H9 (cell line): ENCODE results near the gene CLMN. TPM values are rescaled to one million over a fixed set of nuclear protein-coding genes. Genes with fewer than 3 reads are reported as not detected.
A peak's percentile ranks its signal among the peaks of the same experiment; 100 is the strongest.

ENCODE experiments used
- DNase-seq: peaks from one replicate; pipeline ENCODE4 v3.0.0-alpha.2; 2017
- H2AFZ ChIP-seq: one replicate; pipeline ENCODE4 v1.6.1; 2013; ENCODE audit warnings: mild to moderate bottlenecking, low read length, control low read depth, moderate library complexity
- H2AK5ac ChIP-seq: 2 replicates; pipeline ENCODE4 v1.6.1; 2013; ENCODE audit warnings: low read length, control low read depth, mixed read lengths; ENCODE audit not compliant: insufficient read length
- H2BK120ac ChIP-seq: one replicate; pipeline ENCODE4 v1.6.1; 2013; ENCODE audit warnings: low read depth, mild to moderate bottlenecking, low read length, control low read depth, inconsistent platforms; ENCODE audit not compliant: poor library complexity, severe bottlenecking
- H2BK12ac ChIP-seq: 2 replicates; pipeline ENCODE4 v1.6.1; 2013; ENCODE audit warnings: low read length, control low read depth, mixed read lengths, low read depth; ENCODE audit not compliant: insufficient read length
- H2BK15ac ChIP-seq: 2 replicates; pipeline ENCODE4 v1.6.1; 2013; ENCODE audit warnings: low read depth, low read length, control low read depth
- H2BK20ac ChIP-seq: one replicate; pipeline ENCODE4 v1.6.1; 2013; ENCODE audit warnings: low read depth, mild to moderate bottlenecking, low read length, control low read depth, inconsistent platforms; ENCODE audit not compliant: poor library complexity, severe bottlenecking
- H2BK5ac ChIP-seq: 2 replicates; pipeline ENCODE4 v1.6.1; 2013; ENCODE audit warnings: low read length, control low read depth, mixed read lengths; ENCODE audit not compliant: insufficient read length
- H3K14ac ChIP-seq: 2 replicates; pipeline ENCODE4 v1.6.1; 2013; ENCODE audit warnings: low read length, control low read depth; ENCODE audit not compliant: insufficient read depth
- H3K18ac ChIP-seq: 2 replicates; pipeline ENCODE4 v1.6.1; 2013; ENCODE audit warnings: low read depth, mild to moderate bottlenecking, mixed read lengths, low read length, control low read depth; ENCODE audit not compliant: insufficient read length
- H3K23ac ChIP-seq: 2 replicates; pipeline ENCODE4 v1.6.1; 2013; ENCODE audit warnings: low read length, control low read depth, mixed read lengths, low read depth; ENCODE audit not compliant: insufficient read length
- H3K23me2 ChIP-seq: 2 replicates; pipeline ENCODE4 v1.6.1; 2013; ENCODE audit warnings: low read depth, mild to moderate bottlenecking, mixed read lengths, low read length, control low read depth; ENCODE audit not compliant: insufficient read length, poor library complexity, severe bottlenecking
- H3K27ac ChIP-seq: 2 replicates; pipeline ENCODE4 v1.5.1; 2013; ENCODE audit warnings: low read length, control low read depth, mixed read lengths, low read depth; ENCODE audit not compliant: insufficient read length
- H3K27me3 ChIP-seq: 2 replicates; pipeline ENCODE4 v1.6.1; 2013; ENCODE audit warnings: low read length, control low read depth, inconsistent platforms; ENCODE audit not compliant: insufficient read depth
- H3K4ac ChIP-seq: 2 replicates; pipeline ENCODE4 v1.6.1; 2013; ENCODE audit warnings: low read depth, mild to moderate bottlenecking, control low read depth, inconsistent platforms, low read length, moderate library complexity
- H3K4me1 ChIP-seq: 2 replicates; pipeline ENCODE4 v1.6.1; 2013; ENCODE audit warnings: low read length, control low read depth, inconsistent platforms; ENCODE audit not compliant: insufficient read depth
- H3K4me2 ChIP-seq: 2 replicates; pipeline ENCODE4 v1.6.1; 2013; ENCODE audit warnings: low read length, control low read depth, mixed read lengths; ENCODE audit not compliant: insufficient read length, insufficient read depth
- H3K56ac ChIP-seq: 2 replicates; pipeline ENCODE4 v1.6.1; 2013; ENCODE audit warnings: low read depth, mild to moderate bottlenecking, mixed read lengths, low read length, control low read depth; ENCODE audit not compliant: insufficient read length
- H3K79me1 ChIP-seq: 2 replicates; pipeline ENCODE4 v1.6.1; 2013; ENCODE audit warnings: low read depth, mild to moderate bottlenecking, moderate library complexity, low read length, control low read depth, inconsistent platforms; ENCODE audit not compliant: insufficient read depth, poor library complexity, severe bottlenecking
- H3K79me2 ChIP-seq: 2 replicates; pipeline ENCODE4 v1.6.1; 2013; ENCODE audit warnings: low read length, control low read depth, inconsistent platforms; ENCODE audit not compliant: insufficient read depth
- H3K9ac ChIP-seq: 2 replicates; pipeline ENCODE4 v1.6.1; 2013; ENCODE audit warnings: low read length, control low read depth, mixed read lengths; ENCODE audit not compliant: insufficient read length; ENCODE audit errors: extremely low read depth
- H3K9me3 ChIP-seq: one replicate; pipeline ENCODE4 v1.6.1; 2013; ENCODE audit warnings: low read depth, low read length, inconsistent platforms; ENCODE audit not compliant: control insufficient read depth
- H3T11ph ChIP-seq: one replicate; pipeline ENCODE4 v1.6.1; 2013; ENCODE audit warnings: mild to moderate bottlenecking, low read length, control low read depth, inconsistent platforms
- H4K20me1 ChIP-seq: one replicate; pipeline ENCODE4 v1.6.1; 2013; ENCODE audit not compliant: control insufficient read depth, insufficient read length, insufficient read depth
- H4K5ac ChIP-seq: 2 replicates; pipeline ENCODE4 v1.6.1; 2013; ENCODE audit warnings: low read depth, mild to moderate bottlenecking, mixed read lengths, low read length, control low read depth; ENCODE audit not compliant: insufficient read length
- H4K8ac ChIP-seq: replicated peaks from 2 replicates; pipeline ENCODE4 v1.6.1; 2013; ENCODE audit warnings: low read length, control low read depth, mixed read lengths, low read depth; ENCODE audit not compliant: insufficient read length
- H4K91ac ChIP-seq: 2 replicates; pipeline ENCODE4 v1.6.1; 2013; ENCODE audit warnings: low read depth, mild to moderate bottlenecking, moderate library complexity, mixed read lengths, low read length, control low read depth; ENCODE audit not compliant: insufficient read length
- H3K27ac Mint-ChIP-seq, 3 experiments: 2 replicates in 2 of 3; 3 replicates in 1 of 3; pipeline ENCODE4 v1.8.0; 2020 to 2021; ENCODE audit warnings: mixed read lengths in 3 of 3, mild to moderate bottlenecking in 1 of 3, moderate library complexity in 1 of 3
- H3K27me3 Mint-ChIP-seq: 2 replicates; pipeline ENCODE4 v1.8.0; 2021; ENCODE audit warnings: low read depth, mild to moderate bottlenecking, moderate library complexity, mixed read lengths
- H3K36me3 Mint-ChIP-seq, 3 experiments: 2 replicates in 2 of 3; 3 replicates in 1 of 3; pipeline ENCODE4 v1.8.0; 2020 to 2021; ENCODE audit warnings: low read depth in 3 of 3, mixed read lengths in 3 of 3; ENCODE audit not compliant: insufficient read depth in 1 of 3
- H3K4me1 Mint-ChIP-seq, 2 experiments: 2 replicates each; pipeline ENCODE4 v1.8.0; 2020; ENCODE audit warnings: mixed read lengths in 2 of 2
- H3K4me3 Mint-ChIP-seq, 2 experiments: 2 replicates in 1 of 2; 3 replicates in 1 of 2; pipeline ENCODE4 v1.8.0; 2020 to 2021; ENCODE audit warnings: mild to moderate bottlenecking in 2 of 2, mixed read lengths in 2 of 2, moderate library complexity in 1 of 2
- H3K9me3 Mint-ChIP-seq, 2 experiments: 2 replicates in 1 of 2; 3 replicates in 1 of 2; pipeline ENCODE4 v1.8.0; 2020; ENCODE audit warnings: mild to moderate bottlenecking in 2 of 2, mixed read lengths in 2 of 2, moderate library complexity in 1 of 2
- WGBS: extraction: QIAGEN DNeasy Blood & Tissue Kit; methylation state at CpG from one replicate; pipeline ENCODE4 v1.1.7; 2013; ENCODE audit warnings: missing lambda C conversion rate, low lambda C conversion rate, mixed read lengths; ENCODE audit not compliant: insufficient read length; ENCODE audit errors: extremely low coverage; 5-methylcytosine and 5-hydroxymethylcytosine counted together
- total RNA-seq: library from RNA; stranded (reverse); gene quantifications from 2 replicates; pipeline ENCODE4 v1.2.1, GENCODE V29; 2021
- TF ChIP-seq, protein P1 (sequence below): fragments of 200-600 bp; sonication (generic); conservative IDR thresholded peaks from 3 replicates; pipeline ENCODE4 v1.8.0; 2021; ENCODE audit warnings: antibody characterized with exemption, mild to moderate bottlenecking

The CLMN gene
- total RNA-seq, 1 experiment from 2014 or later = 7.6 TPM

GRCh38 chr14:95235351-95235750 is 84.4 kb downstream of the CLMN start:
- Mint-ChIP-seq H3K4me3 (no peak overlapping the region), H3K4me1 (peaks cover 11 to 19% of the 10 kb centered on the region in 2 experiments)
- WGBS = no CpG with 5 or more reads among the region's 4 CpGs

More at GRCh38 chr14:95235351-95235750, 84.4 kb downstream of the CLMN start:
- Histone ChIP-seq H3K4me1 (no peaks in the 10 kb centered on the region), H2BK12ac (no peak overlapping the region), H3K23me2 (no peaks in the 10 kb centered on the region), H3K79me2 (no peaks in the 10 kb centered on the region), H2AK5ac (no peak overlapping the region), H4K8ac (no peak overlapping the region), H3T11ph (no peak overlapping the region), H3K9me3 (no peaks in the 10 kb centered on the region), H3K18ac (no peak overlapping the region), H4K5ac (no peak overlapping the region), H3K27ac (no peak overlapping the region), H3K4me2 (no peak overlapping the region), H3K9ac (no peak overlapping the region), H3K56ac (no peak overlapping the region), H3K79me1 (no peaks in the 10 kb centered on the region), H2BK120ac (no peak overlapping the region), H3K14ac (no peak overlapping the region), H3K23ac (no peak overlapping the region), H2BK5ac (no peak overlapping the region), H2AFZ (no peak overlapping the region), H4K91ac (no peak overlapping the region), H2BK20ac (no peak overlapping the region), H4K20me1 (no peaks in the 10 kb centered on the region), H3K4ac (no peak overlapping the region), H3K27me3 (no peaks in the 10 kb centered on the region), H2BK15ac (no peak overlapping the region)
- no peak for DNase-seq
- TF ChIP-seq, protein P1, sequence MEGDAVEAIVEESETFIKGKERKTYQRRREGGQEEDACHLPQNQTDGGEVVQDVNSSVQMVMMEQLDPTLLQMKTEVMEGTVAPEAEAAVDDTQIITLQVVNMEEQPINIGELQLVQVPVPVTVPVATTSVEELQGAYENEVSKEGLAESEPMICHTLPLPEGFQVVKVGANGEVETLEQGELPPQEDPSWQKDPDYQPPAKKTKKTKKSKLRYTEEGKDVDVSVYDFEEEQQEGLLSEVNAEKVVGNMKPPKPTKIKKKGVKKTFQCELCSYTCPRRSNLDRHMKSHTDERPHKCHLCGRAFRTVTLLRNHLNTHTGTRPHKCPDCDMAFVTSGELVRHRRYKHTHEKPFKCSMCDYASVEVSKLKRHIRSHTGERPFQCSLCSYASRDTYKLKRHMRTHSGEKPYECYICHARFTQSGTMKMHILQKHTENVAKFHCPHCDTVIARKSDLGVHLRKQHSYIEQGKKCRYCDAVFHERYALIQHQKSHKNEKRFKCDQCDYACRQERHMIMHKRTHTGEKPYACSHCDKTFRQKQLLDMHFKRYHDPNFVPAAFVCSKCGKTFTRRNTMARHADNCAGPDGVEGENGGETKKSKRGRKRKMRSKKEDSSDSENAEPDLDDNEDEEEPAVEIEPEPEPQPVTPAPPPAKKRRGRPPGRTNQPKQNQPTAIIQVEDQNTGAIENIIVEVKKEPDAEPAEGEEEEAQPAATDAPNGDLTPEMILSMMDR = no peak
- no peaks in the 10 kb centered on the region; the same call in 1 of the 2 replicates for H3K27me3 Mint-ChIP-seq
- H3K36me3 Mint-ChIP-seq = no peaks in the 10 kb centered on the region; a peak in 1 of 7 replicates
- peak overlapping the region in 2 of 3 experiments; percentile 64 to 76; a peak in 2 of 7 replicates for H3K27ac Mint-ChIP-seq
- H3K9me3 Mint-ChIP-seq = no peaks in the 10 kb centered on the region
